NCI-H460 (cell line): ENCODE results near the gene PTPN12. TPM values are rescaled to one million over a fixed set of nuclear protein-coding genes. Genes with fewer than 3 reads are reported as not detected.

ENCODE experiments used
- DNase-seq: peaks from one replicate; pipeline ENCODE4 v3.0.0-alpha.2; 2016; ENCODE audit warnings: low read depth; ENCODE audit errors: extremely low read depth
- total RNA-seq: library from RNA; depleted of rRNA; stranded (reverse); fragments of >200 nt; shearing (Covaris generic); gene quantifications from 2 replicates; pipeline ENCODE4 v1.2.3, GENCODE V29; 2014; rRNA removed

PTPN12 gene
- total RNA-seq, 1 experiment from 2014 or later: 76.3 TPM

DNA sequence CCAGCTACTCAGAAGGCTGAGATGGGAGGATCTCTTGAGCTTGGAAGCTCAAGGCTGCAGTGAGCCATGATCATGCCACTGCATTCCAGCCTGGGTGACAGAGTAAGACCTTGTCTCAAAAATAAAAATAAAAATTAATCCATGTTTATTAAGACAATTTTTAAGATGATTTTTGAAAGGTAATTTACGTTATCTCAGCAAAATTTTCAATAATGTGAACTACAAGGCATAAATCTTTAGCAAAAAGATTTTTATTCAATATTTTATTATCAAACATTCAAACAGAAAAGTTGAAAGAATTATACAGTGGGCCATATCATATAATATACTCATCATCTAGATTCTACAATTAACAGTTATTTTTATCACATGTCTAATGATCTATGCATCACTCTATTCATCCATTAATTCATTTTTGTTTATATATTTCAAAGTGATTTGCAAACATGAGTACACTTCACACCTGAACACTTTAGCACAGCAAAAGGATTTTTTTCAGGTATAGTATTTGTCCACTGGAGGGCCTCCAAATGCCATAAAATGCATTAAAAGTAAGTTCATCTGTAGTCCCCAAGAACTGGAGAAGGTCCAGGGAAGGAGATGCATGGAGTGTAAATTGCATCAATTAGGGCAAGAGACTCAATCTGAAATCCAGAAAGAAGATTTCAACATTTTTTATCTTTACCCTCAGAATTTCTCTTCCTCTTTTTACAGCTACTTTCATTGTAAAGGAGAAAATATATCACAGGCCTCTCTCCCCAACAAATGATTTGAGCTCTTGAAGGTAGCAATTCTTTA lies 120.5 kb downstream of the PTPN12 start:
- DNase-seq: peak; percentile 48

DNA sequence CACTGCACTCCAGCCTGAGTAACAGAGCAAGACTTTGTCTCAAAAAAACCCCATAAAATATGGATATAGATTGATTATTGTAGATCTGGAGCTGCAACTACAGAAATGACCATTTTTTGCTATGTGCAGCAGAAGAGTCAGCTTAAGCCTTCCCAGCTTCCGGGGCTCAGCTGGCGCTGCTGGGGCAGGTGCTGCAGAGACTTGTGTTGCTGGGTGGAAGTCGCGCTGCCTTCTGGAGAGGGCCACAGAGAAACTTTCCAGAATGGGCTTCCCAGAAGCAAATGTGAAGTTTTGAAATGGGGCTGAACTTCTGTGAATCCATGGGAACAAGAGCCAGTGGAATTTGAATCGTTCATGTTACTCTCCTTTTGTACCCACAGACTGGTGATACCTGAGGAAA lies 121.8 kb downstream of the PTPN12 start:
- no peak for DNase-seq

DNA sequence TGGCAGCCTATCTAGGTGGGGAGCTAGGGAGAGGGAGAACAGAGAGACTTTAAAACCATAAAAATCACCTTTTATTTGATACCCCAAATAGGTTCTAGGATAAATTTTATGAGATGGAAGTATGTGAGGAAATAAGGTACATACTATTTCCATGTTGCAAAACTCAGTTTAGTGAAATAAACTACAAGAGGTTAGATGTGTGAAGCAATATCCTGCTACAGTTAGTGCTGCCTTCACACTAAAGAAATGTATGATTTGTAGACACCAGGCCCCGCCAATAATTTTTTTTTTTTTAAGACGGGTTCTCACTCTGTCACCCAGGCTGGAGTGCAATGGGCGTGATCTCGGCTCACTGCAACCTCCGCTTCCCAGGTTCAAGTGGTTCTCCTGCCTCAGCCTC lies 124.7 kb downstream of the PTPN12 start:
- DNase-seq: no peak

DNA sequence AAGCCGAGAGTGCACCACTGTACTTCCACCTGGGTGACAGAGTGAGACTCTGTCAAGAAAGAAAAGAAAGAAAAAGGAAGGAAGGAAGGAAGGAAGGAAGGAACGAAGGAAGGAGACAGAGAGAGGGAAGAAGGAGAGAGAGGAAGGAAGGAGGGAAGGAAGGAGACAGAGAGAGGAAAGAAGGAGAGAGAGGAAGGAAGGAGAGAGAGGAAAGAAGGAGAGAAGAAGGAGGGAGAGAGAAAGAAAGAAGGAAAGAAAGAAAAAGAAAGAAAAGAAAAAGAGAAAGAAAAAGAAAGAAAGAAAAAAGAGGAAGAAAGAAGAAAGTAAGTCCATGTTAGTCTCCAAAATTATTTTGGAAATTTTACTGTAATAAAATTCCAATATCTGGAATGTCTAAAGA lies 125.8 kb downstream of the PTPN12 start:
- no peak for DNase-seq

DNA sequence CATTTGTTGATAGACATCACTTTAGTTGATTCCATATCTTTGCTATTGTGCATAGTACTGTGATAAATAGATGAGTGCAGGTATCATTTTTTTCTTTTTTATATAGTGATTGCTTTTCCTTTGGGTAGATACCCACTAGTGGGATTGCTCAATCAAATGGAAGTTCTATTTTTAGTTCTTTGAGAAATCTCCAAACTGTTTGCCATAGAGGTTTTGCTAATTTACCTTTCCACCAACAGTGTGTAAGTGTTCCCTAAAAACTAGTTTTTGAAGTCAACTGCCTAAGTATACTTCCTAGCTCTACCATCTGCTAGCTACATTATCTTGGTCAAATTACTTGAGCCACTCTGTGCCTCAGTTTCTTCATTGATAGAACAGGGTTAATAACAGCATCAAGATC lies 127.6 kb downstream of the PTPN12 start:
- DNase-seq: no peak

DNA sequence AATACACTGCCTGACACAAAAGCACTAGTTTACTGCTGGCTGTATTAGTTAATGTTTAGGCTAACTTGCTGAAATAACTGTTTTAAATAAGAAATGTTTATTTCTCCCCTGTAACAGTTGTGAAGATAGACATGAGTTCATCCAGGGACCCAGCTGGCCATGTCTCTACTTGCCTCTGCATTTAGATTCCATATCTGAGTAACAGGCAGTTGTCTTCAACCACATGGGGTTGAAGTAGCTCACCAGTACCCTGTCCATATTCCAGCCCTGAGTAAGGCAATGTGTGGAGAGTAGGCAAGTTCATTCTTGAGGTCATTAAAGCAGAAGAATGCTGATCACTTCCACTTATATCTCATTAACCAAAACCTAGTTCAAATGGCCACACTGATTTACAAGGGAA lies 128.1 kb downstream of the PTPN12 start:
- no peak for DNase-seq

DNA sequence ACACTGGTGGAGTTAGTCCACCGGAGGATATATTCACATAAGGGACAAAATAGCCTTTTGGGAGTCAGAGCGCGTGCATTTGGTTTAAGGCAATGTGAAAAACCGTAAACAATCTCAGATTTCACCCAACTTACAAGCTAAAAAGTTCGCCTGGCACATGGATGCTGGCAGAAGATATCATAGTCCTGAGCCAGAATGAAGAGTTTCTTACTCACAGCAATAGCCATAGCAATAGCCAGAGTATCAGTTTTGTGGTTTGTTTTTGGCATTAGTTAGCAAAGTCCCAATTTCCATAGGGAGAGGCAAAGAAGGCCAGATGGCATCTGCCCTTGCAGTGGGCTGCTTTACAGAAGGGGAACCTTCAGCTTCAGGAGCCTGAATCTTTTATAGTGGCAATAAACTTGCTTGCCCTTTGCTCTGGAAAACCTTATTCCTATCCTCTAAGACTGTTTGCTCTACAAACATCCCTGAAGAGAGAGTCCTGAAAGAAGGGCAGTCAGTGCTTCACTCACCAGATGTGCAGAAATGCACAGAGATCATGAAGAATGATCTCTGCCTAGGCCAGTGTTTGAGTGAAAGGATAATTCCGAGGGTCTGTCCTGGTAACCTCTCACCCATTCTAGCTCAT lies 130.5 kb downstream of the PTPN12 start:
- no peak for DNase-seq

DNA sequence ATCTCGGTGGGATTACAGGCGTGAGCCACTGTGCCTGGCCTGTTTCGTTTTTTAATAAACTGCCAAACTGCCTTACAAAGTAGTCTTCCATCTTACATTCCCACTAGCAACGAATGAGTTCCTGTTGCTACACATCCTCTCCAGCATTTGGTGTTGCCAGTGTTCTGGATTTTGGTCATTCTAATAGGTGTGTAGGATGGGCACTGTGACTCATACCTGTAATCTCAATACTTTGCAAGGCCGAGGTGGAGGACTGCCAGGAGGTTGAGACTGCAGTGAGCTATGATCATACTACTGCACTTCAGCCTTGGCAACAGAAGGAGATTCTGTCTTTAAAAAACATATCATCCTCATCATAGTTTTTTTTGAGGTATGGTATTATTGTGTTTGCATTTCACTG lies 137.8 kb downstream of the PTPN12 start:
- DNase-seq: no peak

DNA sequence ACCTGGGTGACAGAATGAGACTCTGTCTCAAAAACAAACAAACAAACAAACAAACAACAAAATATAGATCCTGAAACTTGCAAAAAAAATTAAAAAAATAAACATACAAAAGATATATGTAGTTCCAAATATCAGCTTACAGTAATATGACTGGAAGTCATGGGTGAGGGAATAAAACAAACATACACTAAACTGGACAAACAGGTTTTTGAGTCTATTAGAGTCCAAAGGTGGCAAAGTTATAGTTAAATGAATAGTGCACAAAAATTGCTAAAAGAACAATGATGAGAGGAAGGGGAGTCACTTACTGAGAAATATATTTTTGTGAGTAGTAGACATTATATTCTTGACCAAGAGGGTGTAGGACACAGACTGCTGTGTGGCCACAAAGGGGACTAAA lies 142.5 kb downstream of the PTPN12 start:
- DNase-seq: no peak

DNA sequence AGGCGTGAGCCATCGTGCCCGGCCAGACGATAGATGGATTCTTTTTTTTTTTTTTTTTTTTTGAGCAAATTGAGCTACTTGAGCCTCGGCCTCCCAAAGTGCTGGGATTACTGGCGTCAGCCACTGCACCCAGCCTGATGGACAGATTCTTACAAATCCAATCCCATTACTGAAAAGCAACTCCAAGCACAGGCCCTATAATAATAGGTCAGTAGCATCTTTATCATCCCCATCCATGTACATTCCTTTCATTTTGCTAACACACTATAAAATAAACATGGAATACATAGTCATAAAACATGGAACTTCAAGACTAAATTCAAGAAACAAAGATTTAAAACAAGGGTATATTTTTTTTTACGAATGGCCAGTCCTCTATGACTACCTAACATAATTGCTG lies 143.2 kb downstream of the PTPN12 start:
- no peak for DNase-seq

DNA sequence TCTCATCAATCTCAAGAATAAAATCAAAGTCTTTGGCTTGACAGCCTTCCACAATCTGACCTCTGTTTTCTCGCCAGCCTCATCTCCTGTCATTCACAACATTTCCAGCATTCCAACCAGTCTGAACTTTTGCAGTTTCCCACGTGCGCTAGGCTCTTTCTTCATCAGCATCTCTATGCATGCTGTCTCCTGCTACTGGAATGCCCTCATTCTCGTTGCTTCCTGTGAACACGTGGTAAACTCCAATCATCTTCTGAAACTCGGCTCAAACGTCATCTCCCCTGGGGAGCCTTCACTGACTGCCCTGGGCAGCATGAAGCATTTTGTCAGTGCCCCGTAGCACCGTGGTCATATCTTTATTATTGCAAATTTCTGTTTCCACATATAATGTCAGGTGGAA lies 146.9 kb downstream of the PTPN12 start:
- peak; percentile 51 for DNase-seq

DNA sequence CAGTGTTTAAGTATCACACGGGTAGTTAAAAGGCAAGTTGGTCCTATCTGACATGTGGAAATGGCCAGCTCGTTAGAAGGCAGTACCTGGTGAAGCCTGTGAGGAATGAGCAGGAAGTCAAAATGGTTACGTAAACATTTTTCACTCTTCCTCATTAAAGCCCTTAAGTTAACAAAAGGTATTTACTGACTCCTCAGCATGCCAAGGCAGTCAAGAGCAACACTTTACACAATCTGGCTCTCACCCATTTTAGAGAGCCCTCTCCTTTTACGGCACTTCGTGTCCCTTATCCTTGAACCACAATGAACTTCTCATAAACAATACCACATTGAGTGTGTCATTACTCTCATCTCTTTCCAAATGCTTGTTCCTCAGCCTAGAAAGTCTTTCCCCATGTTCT lies 148.1 kb downstream of the PTPN12 start:
- no peak for DNase-seq

DNA sequence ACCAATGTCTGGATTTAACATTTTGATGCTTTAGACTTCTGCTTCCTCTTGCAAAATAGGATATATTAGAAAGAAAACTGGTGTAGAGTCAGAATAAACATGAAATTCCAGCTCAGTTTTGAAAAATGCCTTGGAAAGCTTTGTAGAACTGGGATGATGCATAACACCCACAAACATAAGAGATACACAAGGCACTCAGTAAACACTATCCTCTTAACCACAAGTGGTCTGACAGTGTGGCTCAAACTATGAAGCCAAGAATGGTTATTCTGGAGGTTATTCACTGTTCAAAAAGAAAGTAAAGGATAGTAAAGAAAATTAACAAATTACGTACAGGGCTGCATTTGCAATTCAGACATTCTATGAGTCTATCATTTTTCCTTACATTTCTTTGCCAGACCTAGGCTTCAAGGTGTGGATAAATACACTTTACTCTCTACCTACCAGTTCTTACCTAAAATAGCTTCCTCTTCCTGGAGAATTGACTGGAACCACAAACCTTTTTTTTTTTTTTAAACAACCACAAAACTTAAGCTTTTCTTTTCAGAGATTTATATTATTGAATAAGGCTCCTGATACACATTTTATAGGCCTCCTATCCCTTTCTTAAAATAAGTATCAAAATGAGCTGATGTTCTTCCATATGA lies 150.1 kb downstream of the PTPN12 start:
- no peak for DNase-seq

DNA sequence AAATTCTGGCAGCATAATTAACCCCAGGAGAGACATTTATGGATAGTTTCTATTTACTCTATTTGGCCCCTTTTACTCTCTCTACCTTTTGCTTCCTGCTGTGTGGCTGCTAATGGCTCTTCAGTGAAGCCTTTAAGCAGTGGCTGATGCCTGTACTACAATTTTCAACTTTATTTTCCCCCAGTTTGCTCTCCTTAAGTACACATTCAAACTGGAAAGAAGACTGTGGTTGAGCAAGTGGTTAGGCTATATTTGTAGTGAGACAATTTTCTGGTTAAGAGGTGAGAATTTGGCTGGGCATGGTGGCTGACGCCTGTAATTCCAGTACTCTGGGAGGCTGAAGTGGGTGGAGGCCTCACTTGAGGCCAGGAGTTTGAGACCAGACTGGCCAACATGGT lies 150.7 kb downstream of the PTPN12 start:
- no peak for DNase-seq

Other genes starting within 250 kb of the PTPN12 start
- gene GSAP, start 120.9 kb upstream of the PTPN12 start, total RNA-seq: 39.7 and 40.7 TPM in 2 replicates
- gene RSBN1L, start 159.2 kb downstream of the PTPN12 start, total RNA-seq: 10.0 and 12.7 TPM in 2 replicates